IPS-18c (cell line): ENCODE measurements around the gene VBP1.
"Not testable (repeated sequence)": the region's sequence is repeated elsewhere in the genome, so short reads cannot be mapped to it uniquely, and the experiment has no call there.

Experiments
- H3K4me3 ChIP-seq: 2 replicates; pipeline ENCODE4 v1.7.0; 2013; ENCODE audit warnings: low read depth, mild to moderate bottlenecking, low read length, moderate library complexity; ENCODE audit not compliant: insufficient read depth
- H3K9me3 ChIP-seq: one replicate; pipeline ENCODE4 v1.6.1; 2013; ENCODE audit warnings: mild to moderate bottlenecking, low read length, moderate library complexity; ENCODE audit not compliant: control insufficient read depth, insufficient read depth

The VBP1 gene

DNA sequence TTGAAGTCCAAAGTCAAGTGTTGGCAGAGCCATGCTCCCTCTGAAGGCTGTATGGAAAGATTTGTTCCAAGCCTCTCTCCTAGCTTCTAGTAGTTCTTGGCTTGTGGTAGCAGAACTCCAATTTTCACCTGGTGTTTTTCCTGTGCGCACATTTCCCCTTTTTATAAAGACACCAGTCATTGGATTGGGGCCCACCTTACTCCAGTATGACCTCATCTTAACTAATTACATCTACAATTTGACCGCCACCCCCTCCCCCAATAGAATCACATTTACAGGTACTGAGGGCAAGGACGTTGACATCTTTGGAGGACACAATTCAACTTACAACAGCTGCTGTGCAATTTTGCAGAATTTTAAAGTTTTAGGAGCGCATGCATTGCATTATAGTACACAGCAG is 31.2 kb downstream of the VBP1 start:
- Histone ChIP-seq H3K4me3 (no peak overlapping the region), H3K9me3 (peaks cover 2% of the 10 kb centered on the region)

DNA sequence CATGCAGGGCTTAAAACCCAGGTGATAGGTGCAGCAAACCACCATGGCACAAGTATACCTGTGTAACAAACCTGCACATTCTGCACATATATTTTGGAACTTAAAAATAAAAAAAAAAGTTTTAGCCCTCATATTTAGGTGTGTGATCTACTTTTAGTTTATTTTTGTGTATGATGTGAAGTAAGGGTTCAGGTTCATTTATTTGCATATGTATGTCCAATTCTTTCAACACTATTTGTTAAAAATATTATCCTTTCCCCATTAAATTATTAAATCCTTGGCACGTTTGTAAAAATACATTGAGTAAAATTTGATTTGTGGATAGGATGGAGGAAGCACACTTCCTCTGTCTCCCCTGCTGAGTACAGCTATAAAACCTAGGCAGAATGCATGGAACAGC is 35.1 kb downstream of the VBP1 start:
- Histone ChIP-seq H3K9me3 (peaks cover 2% of the 10 kb centered on the region), H3K4me3 (no peak overlapping the region)

DNA sequence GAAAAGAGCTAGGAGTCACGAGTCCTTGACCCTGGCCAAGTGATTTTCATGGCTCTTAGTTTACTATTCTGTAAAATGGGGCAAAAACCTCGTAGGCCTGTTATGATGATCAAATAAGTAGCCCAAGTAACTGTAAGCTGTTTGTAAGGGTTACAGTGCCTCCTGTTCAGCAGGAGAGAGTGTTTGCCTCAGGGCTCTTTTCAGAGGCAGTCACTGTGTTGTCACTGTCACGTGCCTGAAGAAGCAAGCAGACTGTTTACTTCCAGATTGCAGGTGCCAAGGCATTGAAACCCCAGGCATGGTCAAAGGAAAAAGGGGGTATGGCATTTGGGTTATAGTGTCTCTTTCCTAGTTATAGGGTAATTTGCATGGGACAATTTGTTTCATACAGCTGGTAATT is 43.5 kb downstream of the VBP1 start:
- H3K4me3 ChIP-seq = no peak overlapping the region
- H3K9me3 ChIP-seq = no peaks in the 10 kb centered on the region

DNA sequence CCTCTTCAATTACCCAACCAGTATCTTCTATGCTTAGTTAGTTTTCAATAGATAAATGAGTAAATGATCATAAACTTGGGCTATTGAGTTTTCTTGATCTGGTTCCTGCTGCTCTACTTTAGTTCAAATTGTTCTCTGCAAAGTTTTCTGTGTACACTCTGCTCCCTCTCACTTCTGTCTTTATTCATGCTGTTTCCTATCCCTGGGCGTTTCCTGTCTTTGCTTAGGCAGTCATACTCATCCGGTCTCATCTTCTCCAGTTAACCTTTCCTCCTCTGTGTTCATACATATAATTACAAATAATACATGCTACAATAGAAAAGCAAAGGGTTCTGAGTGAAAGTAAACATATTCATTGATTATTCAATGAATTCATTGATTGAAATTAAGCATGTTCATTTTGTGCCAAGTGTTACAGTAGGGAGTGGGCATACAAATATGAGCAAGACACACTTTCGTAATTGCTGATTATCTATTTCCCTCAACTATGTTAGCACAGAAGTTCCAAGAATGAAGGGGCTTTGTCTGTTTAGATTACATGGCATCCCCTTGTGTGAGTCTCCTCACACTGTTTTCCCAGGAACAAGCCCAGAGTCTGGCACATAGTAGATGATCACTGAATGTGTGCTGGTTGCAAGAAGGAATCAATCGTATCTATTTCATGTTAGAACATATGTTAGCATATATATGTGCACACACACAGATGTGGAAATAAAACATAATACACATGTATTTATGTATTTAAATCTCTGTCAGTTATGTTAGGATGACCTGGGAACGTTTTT is 46.9 kb downstream of the VBP1 start:
- H3K9me3 ChIP-seq = no peaks in the 10 kb centered on the region
- H3K4me3 ChIP-seq = peak overlapping the region; percentile 77

DNA sequence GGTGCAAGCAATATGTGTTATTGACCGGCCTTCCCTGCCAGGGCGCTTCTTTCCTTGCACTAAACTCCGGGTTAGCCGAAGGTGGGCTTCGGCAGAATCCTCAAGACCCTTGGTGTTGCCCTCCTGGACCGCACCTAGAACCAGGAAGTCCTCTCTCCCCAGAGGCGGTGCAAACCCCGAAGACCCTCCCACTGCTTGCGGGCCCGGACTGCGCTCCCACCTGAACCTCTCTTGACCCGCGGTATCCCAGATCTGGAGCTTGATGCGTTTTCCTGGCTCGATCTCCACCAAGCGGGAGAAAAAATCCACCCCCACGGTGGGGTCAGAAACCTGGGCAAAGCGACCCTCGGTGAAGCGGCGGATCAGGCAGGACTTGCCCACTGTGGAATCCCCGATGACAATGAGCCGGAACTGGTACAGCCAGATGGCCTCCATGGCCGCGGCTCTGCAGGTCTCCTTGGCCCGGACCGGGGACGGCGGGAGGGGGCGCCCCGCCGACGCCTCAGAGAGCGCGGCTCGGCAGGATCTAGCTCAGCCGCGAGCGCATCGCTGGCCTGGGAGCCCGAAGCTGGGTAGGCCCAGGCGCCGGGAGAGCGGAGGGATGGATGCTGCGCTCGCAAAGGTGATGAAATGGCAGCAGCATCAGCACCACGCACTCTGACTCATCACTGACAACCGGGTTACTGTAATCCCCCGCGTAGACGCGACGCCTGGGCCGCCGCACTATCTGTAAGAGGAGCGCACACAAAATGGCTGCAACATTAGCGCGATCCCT is 47.8 kb downstream of the VBP1 start, which contains the start of gene RAB39B:
Gene RAB39B (minus strand): TSS at position 638 of the 775 bp plus-strand sequence. CDS start 203 bp downstream, at position 435.
- no peaks in the 10 kb centered on the region for H3K9me3 ChIP-seq
- H3K4me3 ChIP-seq = peak within 1 kb of the TSS; percentile 77

DNA sequence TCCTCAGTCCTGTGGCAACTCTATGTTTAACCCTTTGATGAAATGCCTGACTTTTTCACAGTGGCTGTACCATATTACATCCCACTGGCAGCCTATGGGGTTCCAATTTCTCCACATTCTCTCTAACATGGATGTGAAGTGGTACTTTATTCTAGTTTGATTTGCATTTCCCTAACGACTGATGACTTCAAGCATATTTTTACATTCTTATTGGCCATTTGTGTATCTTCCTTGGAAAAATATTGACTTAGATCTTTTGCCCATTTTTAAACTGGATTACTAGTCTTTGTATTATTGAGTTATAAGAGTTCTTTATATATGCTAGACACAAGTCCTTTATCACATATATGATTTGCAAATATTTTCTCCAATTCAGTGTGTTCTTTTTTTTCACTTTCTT is 50.2 kb downstream of the VBP1 start:
- H3K4me3 ChIP-seq = no peak overlapping the region
- no peaks in the 10 kb centered on the region for H3K9me3 ChIP-seq

DNA sequence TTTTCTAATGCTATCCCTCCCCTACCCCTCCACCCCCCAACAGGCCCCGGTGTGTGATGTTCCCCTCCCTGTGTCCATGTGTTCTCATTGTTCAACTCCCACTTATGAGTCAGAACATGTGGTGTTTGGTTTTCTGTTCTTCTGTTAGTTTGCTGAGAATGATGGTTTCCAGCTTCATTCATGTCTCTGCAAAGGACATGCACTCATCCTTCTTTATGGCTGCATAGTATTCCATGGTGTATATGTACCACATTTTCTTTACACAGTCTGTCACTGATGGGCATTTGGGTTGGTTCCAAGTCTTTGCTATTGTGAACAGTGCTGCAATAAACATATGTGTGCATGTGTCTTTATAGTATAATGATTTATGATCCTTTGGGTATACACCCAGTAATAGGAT is 51.7 kb downstream of the VBP1 start:
- H3K4me3 ChIP-seq, H3K9me3 ChIP-seq: not testable (repeated sequence)

DNA sequence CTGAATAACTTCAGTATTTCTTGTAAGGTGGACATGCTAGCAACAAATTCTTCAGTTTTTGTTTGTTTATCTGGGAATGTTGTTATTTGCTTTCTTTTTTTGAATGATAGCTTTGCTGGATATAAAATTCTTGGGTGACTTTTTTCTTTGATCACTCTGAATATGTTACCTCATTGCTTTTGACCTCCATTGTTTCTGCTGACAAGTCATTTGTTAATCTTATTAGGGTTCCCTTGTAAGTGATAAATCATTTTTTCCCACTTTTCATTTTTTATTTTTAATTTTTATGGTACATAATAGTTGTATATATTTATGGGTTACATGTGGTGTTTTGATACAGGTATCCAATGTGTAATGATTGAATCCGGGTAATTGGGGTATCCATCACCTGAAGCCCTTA is 54.7 kb downstream of the VBP1 start:
- Histone ChIP-seq H3K4me3 (no peak overlapping the region), H3K9me3 (no peaks in the 10 kb centered on the region)

DNA sequence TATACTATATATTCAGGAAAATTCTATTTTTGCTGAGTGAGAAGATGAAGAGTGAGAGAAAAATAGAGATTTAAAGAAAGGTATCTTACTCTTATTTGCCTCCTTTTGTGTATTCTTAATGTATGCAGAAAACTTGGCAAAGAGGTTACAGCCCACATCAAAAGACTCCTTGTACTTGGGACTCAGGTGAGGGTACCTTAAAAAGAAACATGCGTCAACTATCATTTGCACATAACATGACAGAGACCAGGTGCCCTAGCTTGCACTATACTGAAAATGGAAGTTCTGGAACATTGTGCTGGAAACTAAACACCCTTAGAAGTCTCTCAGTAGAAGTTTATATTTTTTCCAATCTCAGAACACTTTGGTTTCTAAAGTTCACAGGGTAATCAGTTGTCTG is 63.6 kb downstream of the VBP1 start:
- Histone ChIP-seq H3K4me3 (no peak overlapping the region), H3K9me3 (peaks cover 6% of the 10 kb centered on the region)
